ENCODE results near the gene PROKR2. TPM values are rescaled to one million over a fixed set of nuclear protein-coding genes. Genes with fewer than 3 reads are reported as not detected.

The PROKR2 gene
- polyA plus RNA-seq, 2 of the 4 experiments (the other 2 are of a cell fraction): not detected

GRCh38 chr20:5279661-5280060, 37.1 kb downstream of the PROKR2 start (continued):
- TF ChIP-seq HMGXB4 (CRISPR knock-in tag; IDR thresholded peaks at IDR 0.05; ENCODE audit: borderline replicate concordance): no peak
- TF ChIP-seq NR3C1 (IDR thresholded peaks at IDR 0.05): no peak
- TF ChIP-seq HEYL (CRISPR knock-in tag; IDR thresholded peaks at IDR 0.05): no peak
- no peak for TF ChIP-seq KDM5A (IDR thresholded peaks at IDR 0.05)
- no peak for TF ChIP-seq CBX8 (IDR thresholded peaks at IDR 0.05)
- no peak for TF ChIP-seq RFX5 (IDR thresholded peaks at IDR 0.05)
- no peak for TF ChIP-seq NFE2L2 (conservative IDR thresholded peaks at IDR 0.05; ENCODE audit: low read length)

GRCh38 chr20:5272268-5272667, 44.5 kb downstream of the PROKR2 start:
- ATAC-seq (no peak), FAIRE-seq (peak; percentile 13), DNase-seq (ENCODE audit: low read depth in 1 of 2, low spot score in 1 of 2) (no peak)
- no peak overlapping the region for H3K27ac ChIP-seq
- POLR2A ChIA-PET: no interaction called here
- CTCF ChIA-PET: no interaction called here
- no peak overlapping the region for H3K4me2 ChIP-seq
- no peak for TF ChIP-seq HEYL (CRISPR knock-in tag; IDR thresholded peaks at IDR 0.05)
- no peak for TF ChIP-seq ELK1 (IDR thresholded peaks at IDR 0.05; ENCODE audit: low read depth, low read length)
- TF ChIP-seq MAX (IDR thresholded peaks at IDR 0.05): no peak
- no peak for TF ChIP-seq KDM5A (IDR thresholded peaks at IDR 0.05)
- TF ChIP-seq HDAC2 (IDR thresholded peaks at IDR 0.05): no peak
- no peak for TF ChIP-seq TFCP2L1 (CRISPR knock-in tag; IDR thresholded peaks at IDR 0.05)
- no peak for TF ChIP-seq NFE2L2 (conservative IDR thresholded peaks at IDR 0.05; ENCODE audit: low read length)
- no peak for TF ChIP-seq SMC3 (IDR thresholded peaks at IDR 0.05)
- no peak for TF ChIP-seq PBX3 (IDR thresholded peaks at IDR 0.05)
- H3K4me1 ChIP-seq: no peaks in the 10 kb centered on the region
- H3K9me3 ChIP-seq: no peaks in the 10 kb centered on the region
- WGBS (ENCODE audit: missing lambda C conversion rate): 0% methylated on average over 4 of the region's 4 CpGs
- H3K4me3 ChIP-seq: no peak overlapping the region

- FAIRE-seq (no peak), ATAC-seq (no peak), DNase-seq (ENCODE audit: low read depth in 1 of 2, low spot score in 1 of 2) (no peak)
- no peaks in the 10 kb centered on the region for H3K9me3 ChIP-seq
- 49% methylated on average over 5 of the region's 5 CpGs for WGBS (ENCODE audit: missing lambda C conversion rate)
- H3K4me3 ChIP-seq: no peak overlapping the region
- ChIA-PET CTCF (interaction anchor here (1.1 kb wide), 1 partner anchor 132 kb away, joined by 4 read pairs; no protein-coding TSS in a partner anchor), POLR2A (no interaction called here)
- H3K4me2 ChIP-seq: no peak overlapping the region
- no peak overlapping the region for H3K27ac ChIP-seq
- H3K4me1 ChIP-seq: no peaks in the 10 kb centered on the region
- no peak for TF ChIP-seq HOXA7 (CRISPR knock-in tag; IDR thresholded peaks at IDR 0.05)
- TF ChIP-seq FOSB (CRISPR knock-in tag; IDR thresholded peaks at IDR 0.05): no peak
- TF ChIP-seq HOXB13 (CRISPR knock-in tag; IDR thresholded peaks at IDR 0.05; ENCODE audit: low read depth): no peak
- TF ChIP-seq CEBPB (IDR thresholded peaks at IDR 0.05): no peak
- no peak for TF ChIP-seq CBX2 (IDR thresholded peaks at IDR 0.05; ENCODE audit: borderline replicate concordance, low read depth)
- no peak for TF ChIP-seq POLR2AphosphoS2 (conservative IDR thresholded peaks at IDR 0.05; ENCODE audit: low read length)
- no peak for TF ChIP-seq USF2 (IDR thresholded peaks at IDR 0.05)
- TF ChIP-seq HDAC2 (IDR thresholded peaks at IDR 0.05): no peak
- TF ChIP-seq HES2 (IDR thresholded peaks at IDR 0.05): no peak
- no peak for TF ChIP-seq JUN (IDR thresholded peaks at IDR 0.05)
- TF ChIP-seq MAX (IDR thresholded peaks at IDR 0.05): no peak
- no peak for TF ChIP-seq RARB (CRISPR knock-in tag; IDR thresholded peaks at IDR 0.05)
- TF ChIP-seq HOXB5 (CRISPR knock-in tag; IDR thresholded peaks at IDR 0.05): no peak
- no peak for TF ChIP-seq TP53 (CRISPR knock-in tag; IDR thresholded peaks at IDR 0.05)
- TF ChIP-seq RCOR1 (IDR thresholded peaks at IDR 0.05; ENCODE audit: low read depth, low read length): no peak
- no peak for TF ChIP-seq KDM1A (IDR thresholded peaks at IDR 0.05; ENCODE audit: low read depth)
- TF ChIP-seq ZC3H11A (IDR thresholded peaks at IDR 0.05): no peak
- no peak for TF ChIP-seq CHD2 (IDR thresholded peaks at IDR 0.05; ENCODE audit: low read length, partially characterized antibody)
Measured at GRCh38 chr20:5270603-5271002, 46.2 kb downstream of the PROKR2 start.
